Panc1 (cell line): Measurements from ENCODE around the gene NUAK2.

ENCODE experiments used
- POLR2AphosphoS5 ChIP-seq: IDR thresholded peaks from 2 replicates; pipeline ENCODE4 v1.6.1; 2012; ENCODE audit warnings: mild to moderate bottlenecking, low read depth, low read length, moderate library complexity
- SIN3A ChIP-seq: IDR thresholded peaks from 2 replicates; pipeline ENCODE4 v1.6.1; 2012; ENCODE audit warnings: low read depth, mild to moderate bottlenecking, low read length, moderate library complexity, borderline replicate concordance; ENCODE audit not compliant: insufficient read depth
- TCF7L2 ChIP-seq: IDR thresholded peaks from 2 replicates; pipeline ENCODE4 v1.6.1; 2011; ENCODE audit warnings: mild to moderate bottlenecking, low read depth, low read length, inconsistent platforms
- TF ChIP-seq, protein P1 (sequence below): fragments of 450-650 bp; IDR thresholded peaks from 2 replicates; pipeline ENCODE4 v1.5.1; 2017; ENCODE audit warnings: mild to moderate bottlenecking
- TF ChIP-seq, protein P2 (sequence below), 2 experiments: IDR thresholded peaks; 2 replicates each; pipeline ENCODE4 v1.6.1; 2011 to 2012; ENCODE audit warnings: low read depth in 2 of 2, control low read depth in 1 of 2, low read length in 1 of 2, mild to moderate bottlenecking in 1 of 2, moderate library complexity in 1 of 2; ENCODE audit not compliant: insufficient read depth in 1 of 2

DNA sequence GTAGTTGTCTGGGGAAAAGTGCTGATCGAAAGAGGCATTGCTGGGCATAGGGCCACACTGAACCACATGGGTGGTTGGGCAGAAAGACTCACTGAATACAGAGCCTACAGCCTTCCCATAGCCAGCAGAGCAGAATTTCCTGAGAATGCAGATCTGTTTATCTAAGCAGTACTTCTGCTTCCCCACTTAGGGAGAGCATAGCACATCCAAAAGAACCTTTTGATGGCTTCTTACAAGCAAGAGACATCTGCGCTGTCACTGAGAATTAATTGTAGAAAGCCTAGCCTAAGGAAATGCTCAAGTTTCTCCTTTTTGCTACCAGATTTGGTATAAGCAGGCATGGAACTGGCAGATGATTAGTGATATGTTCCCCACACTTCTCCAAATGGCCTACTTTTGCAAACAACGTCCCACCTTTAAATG is 48.2 kb upstream of the NUAK2 start:
- TF ChIP-seq, protein P1, sequence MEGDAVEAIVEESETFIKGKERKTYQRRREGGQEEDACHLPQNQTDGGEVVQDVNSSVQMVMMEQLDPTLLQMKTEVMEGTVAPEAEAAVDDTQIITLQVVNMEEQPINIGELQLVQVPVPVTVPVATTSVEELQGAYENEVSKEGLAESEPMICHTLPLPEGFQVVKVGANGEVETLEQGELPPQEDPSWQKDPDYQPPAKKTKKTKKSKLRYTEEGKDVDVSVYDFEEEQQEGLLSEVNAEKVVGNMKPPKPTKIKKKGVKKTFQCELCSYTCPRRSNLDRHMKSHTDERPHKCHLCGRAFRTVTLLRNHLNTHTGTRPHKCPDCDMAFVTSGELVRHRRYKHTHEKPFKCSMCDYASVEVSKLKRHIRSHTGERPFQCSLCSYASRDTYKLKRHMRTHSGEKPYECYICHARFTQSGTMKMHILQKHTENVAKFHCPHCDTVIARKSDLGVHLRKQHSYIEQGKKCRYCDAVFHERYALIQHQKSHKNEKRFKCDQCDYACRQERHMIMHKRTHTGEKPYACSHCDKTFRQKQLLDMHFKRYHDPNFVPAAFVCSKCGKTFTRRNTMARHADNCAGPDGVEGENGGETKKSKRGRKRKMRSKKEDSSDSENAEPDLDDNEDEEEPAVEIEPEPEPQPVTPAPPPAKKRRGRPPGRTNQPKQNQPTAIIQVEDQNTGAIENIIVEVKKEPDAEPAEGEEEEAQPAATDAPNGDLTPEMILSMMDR: no peak
- TF ChIP-seq, protein P2, sequence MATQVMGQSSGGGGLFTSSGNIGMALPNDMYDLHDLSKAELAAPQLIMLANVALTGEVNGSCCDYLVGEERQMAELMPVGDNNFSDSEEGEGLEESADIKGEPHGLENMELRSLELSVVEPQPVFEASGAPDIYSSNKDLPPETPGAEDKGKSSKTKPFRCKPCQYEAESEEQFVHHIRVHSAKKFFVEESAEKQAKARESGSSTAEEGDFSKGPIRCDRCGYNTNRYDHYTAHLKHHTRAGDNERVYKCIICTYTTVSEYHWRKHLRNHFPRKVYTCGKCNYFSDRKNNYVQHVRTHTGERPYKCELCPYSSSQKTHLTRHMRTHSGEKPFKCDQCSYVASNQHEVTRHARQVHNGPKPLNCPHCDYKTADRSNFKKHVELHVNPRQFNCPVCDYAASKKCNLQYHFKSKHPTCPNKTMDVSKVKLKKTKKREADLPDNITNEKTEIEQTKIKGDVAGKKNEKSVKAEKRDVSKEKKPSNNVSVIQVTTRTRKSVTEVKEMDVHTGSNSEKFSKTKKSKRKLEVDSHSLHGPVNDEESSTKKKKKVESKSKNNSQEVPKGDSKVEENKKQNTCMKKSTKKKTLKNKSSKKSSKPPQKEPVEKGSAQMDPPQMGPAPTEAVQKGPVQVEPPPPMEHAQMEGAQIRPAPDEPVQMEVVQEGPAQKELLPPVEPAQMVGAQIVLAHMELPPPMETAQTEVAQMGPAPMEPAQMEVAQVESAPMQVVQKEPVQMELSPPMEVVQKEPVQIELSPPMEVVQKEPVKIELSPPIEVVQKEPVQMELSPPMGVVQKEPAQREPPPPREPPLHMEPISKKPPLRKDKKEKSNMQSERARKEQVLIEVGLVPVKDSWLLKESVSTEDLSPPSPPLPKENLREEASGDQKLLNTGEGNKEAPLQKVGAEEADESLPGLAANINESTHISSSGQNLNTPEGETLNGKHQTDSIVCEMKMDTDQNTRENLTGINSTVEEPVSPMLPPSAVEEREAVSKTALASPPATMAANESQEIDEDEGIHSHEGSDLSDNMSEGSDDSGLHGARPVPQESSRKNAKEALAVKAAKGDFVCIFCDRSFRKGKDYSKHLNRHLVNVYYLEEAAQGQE (IDR thresholded peaks at IDR 0.05; ENCODE audit: insufficient read depth in 1 of 2, low read depth in 2 of 2, low read length in 1 of 2): no peak
- TF ChIP-seq SIN3A (no peak), POLR2AphosphoS5 (no peak), TCF7L2 (no peak)
